EL (cell line): ENCODE measurements around the gene HNRNPF.
A peak's percentile ranks its signal among the peaks of the same experiment; 100 is the strongest.

Experiments used
- DNase-seq: peaks from one replicate; pipeline ENCODE4 v3.0.0-alpha.2; 2016

Gene HNRNPF

GRCh38 chr10:43420369-43421200 is 11.6 kb upstream of the HNRNPF start:
- DNase-seq: peak; percentile 86

GRCh38 chr10:43419997-43420368 is 11.0 kb upstream of the HNRNPF start:
- no peak for DNase-seq

GRCh38 chr10:43417950-43418768 is 9.2 kb upstream of the HNRNPF start:
- no peak for DNase-seq

- no peak for DNase-seq
Measured at GRCh38 chr10:43415544-43415943, 6.6 kb upstream of the HNRNPF start.

DNA sequence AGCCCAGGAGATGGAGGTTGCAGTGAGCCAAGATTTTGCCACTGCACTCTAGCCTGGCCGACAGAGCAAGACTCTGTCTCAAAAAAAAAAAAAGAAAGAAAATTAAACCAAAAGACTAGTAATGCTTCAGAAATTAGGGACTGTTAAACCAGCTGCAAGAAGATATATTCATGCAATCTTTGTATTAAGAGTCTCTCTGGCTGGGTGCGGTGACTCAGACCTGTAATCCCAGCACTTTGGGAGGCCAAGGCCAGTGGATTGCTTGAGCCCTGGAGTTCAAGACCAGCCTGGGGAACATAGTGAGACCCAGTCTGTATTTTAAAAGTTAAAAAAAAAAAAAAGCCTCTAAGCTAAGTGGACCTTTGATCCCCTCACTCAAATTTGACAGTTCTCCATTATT is 2.5 kb upstream of the HNRNPF start:
- no peak for DNase-seq

DNA sequence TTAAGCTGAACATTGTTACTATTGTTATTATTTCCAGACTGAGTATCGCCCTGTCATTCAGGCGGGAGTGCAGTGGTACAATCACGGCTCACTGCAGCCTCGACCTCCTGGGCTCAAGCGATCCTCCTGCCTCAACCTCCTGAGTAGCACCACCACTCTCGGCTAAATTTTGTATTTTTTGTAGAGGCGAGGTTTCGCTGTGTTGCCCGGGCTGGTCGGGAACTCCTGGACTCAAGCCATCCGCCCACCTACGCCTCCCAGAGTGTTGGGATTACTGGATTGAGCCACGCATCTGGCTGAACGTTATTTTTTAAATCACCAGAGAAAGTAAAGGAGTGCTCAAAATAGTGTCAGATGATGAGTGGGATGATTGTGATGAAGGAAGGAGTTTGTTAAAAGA is 1.4 kb upstream of the HNRNPF start:
- no peak for DNase-seq

GRCh38 chr10:43409385-43410109 is 561 bp upstream of the HNRNPF start:
- peak; percentile 36 for DNase-seq

- DNase-seq: no peak
Measured at GRCh38 chr10:43408331-43408709, 666 bp downstream of the HNRNPF start.

GRCh38 chr10:43407576-43408330 is 1.2 kb downstream of the HNRNPF start:
- DNase-seq: peak; percentile 89

DNA sequence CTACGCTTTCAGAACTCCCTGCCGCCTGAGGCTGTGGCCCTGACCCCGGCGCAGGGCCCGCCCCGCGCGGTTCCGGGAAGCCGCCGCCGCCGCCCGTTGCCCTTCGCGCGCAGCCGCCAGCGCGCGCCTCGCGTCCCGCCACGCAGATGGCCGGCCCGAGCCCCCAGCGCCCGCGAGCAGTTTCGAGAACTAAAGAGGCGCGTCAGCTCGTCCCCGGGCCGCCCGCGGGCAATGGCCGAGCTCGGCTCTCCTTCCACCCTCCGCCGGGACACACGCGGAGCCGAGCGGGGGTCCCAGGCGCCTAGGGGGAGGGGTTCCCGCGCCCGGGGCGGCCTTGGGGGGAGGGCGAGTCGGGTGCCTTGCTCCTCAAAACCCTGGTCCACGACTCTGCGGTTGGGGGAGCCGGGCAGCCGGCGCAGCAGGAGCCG is 1.8 kb downstream of the HNRNPF start:
- peak; percentile 60 for DNase-seq

DNA sequence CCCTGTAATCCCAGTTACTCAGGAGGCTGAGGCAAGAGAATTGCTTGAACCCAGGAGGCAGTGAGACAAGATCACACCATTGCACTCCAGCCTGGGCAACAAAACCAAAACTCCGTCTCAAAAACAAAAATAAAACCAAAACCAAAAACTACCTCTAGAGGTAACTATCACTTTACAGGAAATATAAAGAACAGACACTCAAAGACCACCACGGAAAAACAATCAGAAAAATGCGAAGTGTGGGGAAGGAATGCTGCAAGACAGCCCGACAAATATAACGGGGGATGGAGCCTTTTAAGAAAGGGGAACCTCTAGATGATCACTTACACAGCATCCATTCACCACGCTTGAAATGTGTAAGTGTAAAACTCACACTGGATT is 4.3 kb downstream of the HNRNPF start:
- no peak for DNase-seq

GRCh38 chr10:43403911-43404703 is 4.9 kb downstream of the HNRNPF start:
- DNase-seq: peak; percentile 40

DNA sequence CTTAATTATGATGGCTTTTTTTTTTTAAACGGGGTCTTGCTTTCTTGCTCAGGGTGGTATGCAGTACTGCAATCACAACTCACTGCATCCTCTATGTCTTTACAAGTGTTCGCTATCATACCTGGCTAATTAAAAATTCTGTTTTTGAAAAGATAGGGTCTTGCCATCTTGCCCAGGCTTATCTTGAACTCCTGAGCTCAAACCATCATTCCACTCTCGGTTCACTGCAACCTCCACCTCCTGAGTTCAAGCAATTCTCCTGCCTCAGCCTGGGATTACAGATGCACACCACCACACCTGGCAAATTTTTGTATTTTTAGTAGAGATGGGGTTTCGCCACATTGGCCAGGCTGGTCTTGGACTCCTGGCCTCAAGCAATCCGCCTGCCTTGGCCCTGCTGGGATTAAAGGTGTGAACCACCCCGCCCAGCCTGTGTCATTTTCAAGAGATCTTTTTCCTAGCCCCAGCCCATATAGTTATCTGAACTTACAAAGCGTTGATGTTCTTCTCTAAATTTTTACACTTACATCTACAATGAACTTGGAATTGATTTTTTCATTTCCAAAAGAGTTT is 6.0 kb downstream of the HNRNPF start:
- no peak for DNase-seq

DNA sequence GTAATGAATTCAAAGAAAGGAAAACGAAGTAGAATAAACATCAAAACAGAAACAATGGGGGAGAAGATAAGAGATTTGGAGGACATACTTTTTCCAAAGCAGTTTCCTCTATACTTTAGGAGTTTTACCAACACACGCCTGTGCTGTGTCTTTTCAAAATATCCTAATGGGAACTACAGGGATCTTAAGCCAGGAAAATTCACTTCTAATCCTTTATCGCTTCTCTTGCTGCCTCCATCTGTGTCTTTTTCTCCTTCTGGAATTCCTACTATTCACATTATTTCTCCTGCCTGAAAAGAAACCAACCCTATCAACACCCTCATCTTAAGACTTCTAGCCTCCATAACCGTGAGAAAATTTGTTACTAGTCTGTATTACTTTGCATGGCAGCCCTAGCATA is 6.8 kb downstream of the HNRNPF start:
- no peak for DNase-seq

DNA sequence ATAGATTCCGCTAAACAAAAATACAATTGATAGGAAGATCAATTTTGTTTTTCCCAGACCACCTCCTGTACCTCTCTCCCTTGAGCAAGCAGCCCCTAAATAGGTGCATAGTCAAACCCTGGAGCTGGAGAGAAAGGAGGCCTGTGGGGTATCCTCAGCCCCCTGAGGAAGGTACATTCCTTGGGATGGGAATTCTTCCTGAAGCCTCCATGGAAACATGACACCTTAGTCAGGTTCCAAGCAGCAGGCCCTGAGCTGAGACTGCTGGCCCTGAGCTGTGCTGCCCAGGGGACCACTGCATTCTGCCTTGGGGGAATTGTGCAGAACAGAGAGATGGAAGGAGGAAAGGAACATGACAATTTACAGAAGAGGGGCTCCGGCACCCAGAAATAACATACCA is 7.4 kb downstream of the HNRNPF start:
- no peak for DNase-seq

DNA sequence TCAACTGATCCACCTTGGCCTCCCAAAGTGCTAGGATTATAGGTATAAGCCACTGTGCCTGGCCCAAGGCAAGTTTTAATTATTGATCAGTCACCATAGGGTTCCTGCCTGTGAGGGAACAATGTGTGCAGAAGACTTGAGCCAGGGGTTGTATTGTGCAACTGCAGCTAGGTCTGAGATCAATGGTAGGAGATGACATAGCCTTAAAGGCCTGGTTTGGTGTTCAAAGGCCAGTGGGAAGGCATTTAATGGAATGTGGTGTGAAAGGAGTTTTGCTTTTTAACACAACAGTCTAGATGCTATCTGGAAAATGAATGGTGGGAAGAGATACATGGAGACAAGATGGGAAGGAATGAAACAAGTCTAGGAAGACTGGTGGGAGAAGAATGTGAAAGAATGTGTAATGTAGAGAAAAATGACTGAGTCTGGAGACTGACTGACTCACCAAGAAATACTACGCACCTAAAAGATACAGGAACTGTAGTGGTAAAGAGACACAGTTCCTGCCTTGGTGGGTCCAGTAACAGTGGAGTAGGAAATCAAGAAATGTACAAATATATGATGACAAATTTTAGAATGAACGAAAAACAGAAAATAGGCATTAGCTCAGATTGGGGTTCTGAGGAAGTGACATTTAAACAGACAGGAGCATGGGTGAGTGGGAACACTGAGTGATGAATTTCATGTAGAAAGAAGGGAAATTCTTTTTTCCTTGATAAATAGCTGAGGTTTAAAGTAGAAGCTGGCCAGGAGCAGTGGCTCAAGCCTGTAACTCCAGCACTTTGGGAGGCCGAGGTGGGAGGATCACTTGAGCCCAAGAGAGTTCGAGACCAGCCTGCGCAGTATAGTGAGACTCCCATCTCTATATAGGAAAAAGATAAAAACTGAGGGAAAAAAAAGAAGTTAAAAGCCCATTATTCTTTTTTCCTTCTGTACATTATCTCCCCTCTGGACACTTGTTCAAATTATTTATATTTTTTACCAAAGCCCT is 9.4 kb downstream of the HNRNPF start:
- peak; percentile 70 for DNase-seq

DNA sequence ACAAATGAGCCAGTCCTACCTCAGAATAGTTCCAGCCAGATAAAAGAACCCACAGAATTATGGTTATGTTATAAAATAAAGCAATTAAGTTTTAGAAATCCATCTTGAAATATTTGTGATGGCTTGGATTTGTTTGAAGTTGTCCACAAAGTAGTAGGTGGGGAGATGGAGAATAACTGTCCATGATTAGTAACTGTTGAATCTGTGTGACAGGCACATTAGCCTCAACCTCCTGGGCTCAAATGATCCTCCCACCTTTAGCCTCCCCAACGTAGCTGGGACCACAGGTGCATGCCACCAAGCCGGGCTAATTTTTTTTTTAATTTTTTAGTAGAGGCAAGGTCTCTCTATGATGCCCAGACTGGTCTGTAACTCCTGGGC is 10.1 kb downstream of the HNRNPF start:
- DNase-seq: no peak

- DNase-seq: peak; percentile 94
Measured at GRCh38 chr10:43396928-43397624, 11.9 kb downstream of the HNRNPF start.

- peak; percentile 75 for DNase-seq
Measured at GRCh38 chr10:43396061-43396927, 12.7 kb downstream of the HNRNPF start.
